HG03520 (cell line): ENCODE data around the gene ZBTB32.

ENCODE experiments used
- ATAC-seq: cut with Tn5 transposase; IDR thresholded peaks from one replicate; pipeline ENCODE4 v1.9.1; 2021; ENCODE audit warnings: mild to moderate bottlenecking, moderate library complexity; ENCODE audit not compliant: unreplicated experiment

The ZBTB32 gene

DNA sequence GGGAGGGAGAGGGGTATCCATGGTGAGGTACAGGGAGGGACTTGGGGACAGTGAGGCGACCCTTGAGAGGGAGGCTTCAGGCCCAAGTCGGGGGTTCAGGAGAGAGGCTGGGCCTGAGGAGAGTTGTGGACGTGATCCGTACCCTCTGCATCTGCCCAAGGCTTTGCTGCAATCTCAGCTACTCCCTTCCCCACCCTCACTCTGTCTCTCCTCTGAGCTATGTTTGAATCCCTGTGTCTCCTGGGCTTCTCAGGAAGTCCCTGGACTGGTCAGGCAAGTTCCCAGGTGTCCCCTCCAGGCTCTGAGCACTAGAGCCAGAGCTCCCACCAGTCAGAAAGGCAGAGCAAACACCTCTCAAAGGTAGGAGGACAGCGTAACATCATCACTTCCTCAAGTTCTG, 45.8 kb downstream of the ZBTB32 start:
- ATAC-seq = no peak

DNA sequence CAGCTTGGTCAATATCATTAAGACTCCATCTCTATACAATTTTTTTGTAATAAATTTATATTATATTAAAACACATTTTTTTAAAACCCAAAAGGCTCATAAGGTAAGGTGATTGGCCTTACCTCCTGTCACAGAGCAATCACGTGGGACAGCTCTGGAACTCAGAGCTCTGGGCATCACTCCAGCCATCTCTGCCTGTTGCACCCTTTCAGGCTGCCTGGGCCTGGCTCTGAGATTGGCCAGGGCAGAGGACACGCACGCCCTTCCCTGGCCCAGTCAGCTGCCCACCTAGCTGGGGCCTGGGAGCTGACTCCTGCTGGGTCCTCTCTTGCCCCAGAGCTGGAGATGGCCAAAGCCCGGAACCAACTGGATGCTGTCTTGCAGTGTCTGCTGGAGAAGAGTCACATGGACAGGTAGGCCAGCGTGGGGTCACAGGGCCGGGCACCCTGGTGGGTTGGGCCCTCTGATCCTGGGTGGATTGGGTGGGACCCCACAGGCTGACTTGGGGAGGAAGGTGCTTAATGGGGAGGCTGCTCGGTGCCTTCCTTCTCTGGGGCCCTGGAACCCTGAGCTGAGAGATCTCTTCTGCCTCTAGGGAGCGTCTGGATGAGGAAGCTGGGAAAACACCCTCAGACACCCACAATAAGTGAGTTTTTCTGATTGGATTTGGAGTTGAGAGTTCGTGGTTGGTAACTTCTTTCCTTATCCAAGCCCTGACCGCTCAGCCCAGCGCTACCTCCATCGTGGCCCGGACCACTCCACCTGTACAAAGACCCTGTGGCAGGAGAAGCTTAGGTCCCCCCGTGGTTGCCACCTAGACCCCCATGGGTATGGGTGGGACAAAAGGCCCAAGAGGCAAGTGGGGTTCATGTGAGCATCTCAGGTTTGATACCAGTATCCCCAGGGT, 47.7 kb downstream of the ZBTB32 start:
- no peak for ATAC-seq

DNA sequence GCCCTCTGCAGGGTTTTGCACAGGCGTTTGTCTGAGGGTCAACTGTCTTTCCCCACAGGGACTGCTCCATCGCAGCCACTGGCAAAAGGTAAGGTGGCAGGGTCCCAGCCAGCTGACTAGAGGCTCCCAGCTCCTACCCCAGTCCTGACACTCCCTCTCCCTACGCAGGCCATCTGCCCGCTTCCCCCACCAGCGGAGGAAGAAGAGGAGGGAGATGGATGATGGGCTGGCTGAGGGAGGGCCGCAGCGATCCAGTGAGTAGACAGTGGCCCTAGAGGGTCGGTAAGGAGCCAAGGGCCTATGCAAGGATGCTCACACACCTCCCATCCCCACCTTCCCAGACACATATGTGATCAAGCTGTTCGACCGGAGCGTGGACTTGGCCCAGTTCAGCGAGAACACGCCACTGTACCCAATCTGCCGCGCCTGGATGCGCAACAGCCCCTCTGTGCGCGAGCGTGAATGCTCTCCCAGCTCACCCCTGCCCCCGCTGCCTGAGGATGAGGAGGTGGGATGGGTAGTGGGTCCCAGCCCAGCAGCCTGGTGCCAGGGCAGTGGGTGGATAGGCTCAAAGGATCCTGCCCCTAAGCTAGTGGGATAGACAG, 48.5 kb downstream of the ZBTB32 start:
- no peak for ATAC-seq

DNA sequence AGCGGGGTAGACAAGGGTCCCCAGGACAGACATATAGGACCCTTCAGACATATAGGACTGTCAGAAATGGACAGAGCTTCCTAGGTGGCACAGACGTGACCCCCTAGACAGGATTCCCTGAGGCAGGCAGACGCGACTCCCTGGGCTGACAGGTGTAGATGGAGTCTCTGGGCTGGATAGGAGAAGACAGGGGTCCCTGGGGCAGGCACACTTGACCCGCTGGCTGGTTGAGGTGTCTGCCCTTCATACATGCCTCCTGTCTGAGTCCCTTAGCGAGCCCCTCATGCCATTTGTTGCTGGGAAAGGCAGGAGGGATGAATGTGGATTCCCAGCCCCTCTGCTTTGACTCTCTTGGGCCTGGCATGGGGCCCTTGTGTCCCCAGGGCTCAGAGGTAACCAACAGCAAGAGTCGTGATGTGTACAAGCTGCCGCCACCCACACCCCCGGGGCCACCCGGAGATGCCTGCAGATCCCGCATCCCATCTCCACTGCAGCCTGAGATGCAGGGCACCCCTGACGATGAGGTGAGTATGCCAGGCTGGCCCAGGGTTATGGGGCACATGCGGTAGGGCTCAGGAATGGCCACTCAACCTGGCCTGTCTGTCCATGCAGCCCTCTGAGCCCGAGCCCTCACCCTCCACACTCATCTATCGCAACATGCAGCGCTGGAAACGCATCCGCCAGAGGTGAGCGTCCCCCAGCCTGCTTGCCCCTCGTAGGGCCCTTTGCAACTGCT, 49.4 kb downstream of the ZBTB32 start:
- no peak for ATAC-seq

DNA sequence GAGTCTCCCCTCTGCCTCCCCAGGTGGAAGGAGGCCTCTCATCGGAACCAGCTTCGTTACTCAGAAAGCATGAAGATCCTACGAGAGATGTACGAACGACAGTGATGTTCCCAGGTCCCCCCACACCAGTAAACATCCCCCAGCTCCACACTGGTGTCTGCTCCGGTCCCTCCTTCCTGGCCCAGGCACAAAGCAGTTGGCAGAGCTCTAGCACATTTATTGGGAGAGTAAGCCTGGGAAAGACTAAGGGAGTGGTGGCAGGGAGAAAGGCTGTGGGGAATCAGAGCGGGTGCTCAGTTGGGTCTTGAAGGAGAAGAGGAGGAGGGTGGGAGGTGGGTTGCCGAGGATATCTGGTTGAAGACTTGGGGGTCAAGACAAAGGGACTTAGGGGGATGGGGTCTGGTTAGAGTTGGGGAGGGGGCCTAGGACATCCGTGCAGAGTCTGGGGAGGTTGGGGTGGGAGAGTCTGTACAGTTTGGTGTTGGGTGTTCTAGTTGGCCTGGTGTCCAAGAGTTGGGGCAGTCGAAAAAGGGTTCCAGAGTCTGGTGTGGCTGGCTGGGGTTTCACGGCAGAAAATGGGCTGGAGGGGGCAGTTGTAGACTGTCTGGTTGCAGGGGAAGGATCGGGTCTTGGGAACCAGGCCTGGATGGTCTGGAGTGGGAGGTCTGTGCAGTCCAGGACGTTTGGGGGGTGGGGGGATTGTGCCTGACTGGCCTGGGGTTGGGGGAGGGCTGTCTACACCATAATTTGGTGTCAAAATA, 50.2 kb downstream of the ZBTB32 start:
- ATAC-seq = no peak

DNA sequence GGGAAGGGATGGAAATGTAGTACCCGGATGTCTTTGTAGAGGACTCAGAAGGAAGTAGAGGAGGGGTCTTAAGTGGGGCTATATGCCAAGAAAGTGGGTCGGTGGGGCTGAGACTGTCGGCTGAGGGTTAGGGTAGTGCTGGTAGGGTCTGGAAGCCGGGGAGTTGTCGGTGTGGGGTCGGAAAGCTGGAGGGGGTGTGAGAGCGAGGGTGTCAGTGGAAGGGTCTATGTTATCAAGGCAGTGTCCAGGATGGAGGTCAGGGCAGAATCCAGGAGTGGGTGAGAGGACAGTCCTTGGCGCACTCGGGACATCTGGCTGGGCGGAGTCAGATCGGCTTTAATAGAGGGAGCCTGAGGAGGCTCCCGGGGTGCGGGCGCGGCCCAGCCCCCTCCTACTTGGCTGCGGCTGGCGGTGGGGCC, 50.8 kb downstream of the ZBTB32 start:
- no peak for ATAC-seq

DNA sequence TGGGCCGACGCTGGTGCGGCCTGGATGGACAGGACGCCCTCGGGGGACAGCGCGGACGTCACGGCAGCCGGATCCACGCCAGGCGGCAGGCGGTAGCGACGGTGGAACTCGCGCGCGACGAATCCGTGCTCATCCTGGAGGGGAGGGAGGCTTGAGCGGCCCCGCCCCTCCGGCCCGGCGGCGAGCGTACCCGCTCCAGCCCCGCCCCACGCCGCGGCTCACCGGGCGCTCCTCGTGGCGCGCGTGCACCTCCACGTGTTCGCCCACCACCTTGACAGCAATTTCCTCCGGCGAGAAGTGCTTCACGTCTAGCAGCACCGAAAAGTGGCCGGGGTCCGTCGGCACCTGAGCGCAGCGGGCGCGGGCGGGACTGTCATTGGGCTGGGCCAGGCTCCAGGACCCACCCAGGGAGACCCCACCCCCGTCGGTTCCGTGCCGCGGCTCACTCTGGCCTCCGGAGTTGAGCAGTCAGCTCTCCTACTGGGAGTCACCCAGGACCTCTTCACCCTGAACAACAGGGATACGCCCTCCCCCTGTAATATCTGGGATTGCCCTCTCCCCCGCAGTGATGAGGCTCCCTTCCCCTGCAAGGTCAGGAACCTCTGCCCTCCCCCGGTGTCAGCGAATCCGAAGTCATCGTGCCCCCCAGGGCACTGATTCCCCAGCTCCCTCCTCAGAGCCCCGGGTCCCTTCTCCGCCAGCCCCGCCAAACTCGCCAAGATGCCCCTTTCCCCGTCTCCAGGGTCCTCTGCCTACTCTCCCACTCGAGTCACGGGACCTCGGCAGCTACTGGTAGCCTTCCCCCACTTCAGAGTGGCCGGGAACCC, 51.4 kb downstream of the ZBTB32 start:
- ATAC-seq = no peak

DNA sequence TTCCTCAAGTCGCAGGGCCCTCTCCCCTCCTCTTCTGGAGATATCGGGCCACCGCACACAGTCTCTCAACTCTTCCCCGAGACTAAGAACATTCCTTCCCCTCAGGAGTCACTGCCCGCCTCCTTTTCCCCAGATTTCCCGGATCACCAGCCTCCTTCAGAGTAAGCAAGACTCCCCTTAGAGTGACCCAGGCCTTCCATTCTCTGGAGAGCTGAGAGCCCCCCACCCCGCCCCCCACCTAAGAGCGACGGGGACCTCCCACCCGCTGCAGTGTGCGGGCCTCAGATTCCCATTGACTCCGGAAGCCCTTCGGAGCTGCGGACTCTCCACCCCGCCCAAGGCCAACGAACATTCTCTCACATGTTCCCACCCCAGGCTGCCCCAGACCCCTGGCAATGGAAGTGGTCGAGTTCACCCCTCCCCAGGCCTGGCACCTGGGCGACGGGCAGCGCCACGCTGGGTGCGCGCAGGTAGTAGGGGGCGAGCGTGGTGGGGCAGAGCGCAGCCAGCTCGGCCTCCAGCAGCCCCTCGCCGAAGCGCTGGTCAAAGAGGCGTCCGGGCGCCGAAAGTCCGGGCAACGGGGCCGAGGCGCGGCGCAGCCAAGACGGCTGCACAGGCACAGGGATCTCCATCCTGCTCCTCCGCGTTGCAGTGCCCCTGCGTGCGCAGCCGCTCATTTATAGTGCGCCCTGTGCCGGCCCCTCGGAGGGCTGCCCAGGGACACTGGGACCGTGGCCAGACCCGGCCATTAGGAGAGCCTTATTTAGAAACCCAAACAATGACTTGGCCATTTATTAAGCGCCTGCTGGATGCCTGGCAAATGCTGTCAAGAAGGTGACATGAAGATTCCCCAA, 52.2 kb downstream of the ZBTB32 start, which contains the start of gene HSPB6:
HSPB6 (minus strand) TSS at position 653 of the 854 bp plus-strand sequence; CDS start at position 632, 21 bp downstream.
- no peak for ATAC-seq

DNA sequence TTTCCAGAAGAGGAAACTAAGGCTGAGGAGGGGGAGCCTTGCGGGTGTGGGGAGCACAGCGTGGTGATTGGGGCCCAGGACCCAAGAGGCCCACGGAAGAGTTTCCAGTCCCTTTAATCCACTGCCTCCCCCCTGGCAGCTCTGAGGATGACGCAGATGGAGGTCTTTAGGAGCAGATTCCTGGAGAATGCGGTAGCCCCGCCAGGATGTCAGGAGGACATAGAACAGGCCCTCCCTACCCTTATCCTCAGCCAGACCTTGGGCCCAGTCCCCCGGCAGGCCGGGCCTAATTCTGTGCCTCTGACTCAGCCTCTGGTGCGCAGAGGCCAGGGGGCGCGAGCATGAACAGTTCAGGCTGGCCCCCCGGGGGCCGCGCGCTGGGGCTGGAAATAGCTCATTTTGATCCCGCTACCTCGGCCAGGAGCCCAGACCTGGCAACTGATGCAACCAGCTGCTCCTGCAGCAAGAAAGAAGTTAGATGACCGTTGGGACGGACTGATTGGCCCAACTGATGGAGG, 52.9 kb downstream of the ZBTB32 start:
- ATAC-seq = no peak

DNA sequence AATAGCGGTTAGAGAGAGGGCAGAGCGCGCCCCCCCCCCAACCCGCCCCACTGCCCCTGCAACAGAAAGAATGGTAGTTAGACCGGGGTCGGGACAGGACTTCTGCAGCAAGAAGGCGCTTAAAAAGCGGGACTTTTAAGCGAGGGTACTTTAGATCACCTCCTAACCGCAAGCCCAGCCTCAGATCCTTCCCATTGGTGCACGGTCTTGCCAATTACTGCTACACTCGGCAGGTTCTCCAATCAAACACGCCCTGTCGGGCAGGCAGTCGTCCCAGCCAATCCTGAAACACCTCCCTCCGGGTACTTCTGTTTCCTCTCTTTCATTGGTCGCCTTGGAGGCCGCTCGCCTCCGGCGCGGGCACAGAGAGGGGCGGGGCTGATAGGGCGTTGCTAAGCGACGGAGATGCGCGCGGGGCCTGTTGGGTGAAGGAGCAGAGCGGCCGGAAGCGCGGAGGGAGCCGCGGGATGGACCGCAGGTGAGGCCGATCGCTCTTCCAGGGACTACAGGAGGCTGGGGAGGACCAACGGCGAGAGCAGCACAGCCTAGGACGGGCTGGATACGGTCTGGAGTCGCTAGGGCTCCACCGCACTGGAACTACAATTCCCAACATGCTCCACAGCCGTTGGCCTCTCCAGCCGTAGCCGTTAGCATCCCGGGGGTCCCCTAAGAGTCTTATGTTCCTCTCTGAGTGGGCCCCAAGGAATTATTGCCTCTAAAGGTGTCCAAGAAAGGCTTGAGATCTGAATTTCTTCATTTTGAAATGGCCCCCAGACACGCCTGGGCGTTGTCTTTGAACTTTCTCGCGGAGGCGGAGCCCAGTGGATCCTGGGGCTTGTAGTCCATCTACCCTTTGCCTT, 53.6 kb downstream of the ZBTB32 start, which contains the start of gene PROSER3:
PROSER3 (plus strand) TSS at position 428 of the 860 bp plus-strand sequence; CDS start at position 468, 40 bp downstream.
- peak; percentile 98 for ATAC-seq

DNA sequence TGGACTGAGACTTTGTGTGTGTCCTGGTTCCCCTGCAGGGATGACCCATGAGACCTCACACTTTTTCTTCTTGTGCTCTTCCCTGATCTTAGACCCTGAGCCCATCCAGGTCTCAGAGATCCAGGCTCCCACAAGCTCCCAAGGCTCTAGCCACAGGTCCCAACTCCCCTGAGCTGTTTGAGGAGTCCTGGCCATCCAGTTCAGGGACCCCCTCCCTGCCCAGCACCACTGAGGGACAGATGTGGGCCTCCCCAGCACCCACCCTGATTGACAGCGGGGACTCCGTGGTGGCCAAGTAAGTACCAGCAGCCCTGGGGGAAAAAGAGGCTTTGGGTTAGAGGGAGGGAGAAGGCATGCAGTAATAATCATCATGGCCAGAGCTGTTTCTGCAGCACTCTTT, 55.3 kb downstream of the ZBTB32 start:
- ATAC-seq = no peak

DNA sequence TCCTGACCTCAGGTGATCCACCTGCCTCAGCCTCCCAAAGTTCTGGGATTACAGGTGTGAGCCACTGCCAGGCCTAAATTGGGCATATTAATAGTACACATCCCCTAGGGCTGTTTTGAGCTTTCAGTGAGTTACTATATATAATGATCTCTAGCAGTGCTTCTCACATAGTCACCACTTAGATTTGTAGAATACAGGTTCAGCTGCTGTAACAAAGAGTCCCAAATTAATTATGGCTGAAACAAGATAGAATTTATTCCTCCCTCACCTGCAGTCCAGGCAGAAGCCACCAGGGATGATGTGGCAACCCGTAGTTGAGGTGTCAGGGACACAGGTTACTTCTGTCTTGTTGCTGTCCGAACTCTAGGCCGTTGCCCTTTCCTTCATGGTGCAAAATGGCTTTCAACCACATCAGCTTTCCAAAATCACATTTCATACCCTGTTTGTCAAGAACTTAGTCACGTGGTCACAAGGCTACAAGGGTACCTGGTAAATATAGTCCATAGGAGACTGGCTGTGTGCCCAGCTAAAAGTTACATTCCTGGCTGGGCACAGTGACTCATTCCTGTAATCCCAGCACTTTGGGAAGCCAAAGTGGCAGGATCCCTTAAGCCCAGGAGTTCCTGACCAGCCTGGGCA, 56.5 kb downstream of the ZBTB32 start:
- no peak for ATAC-seq

DNA sequence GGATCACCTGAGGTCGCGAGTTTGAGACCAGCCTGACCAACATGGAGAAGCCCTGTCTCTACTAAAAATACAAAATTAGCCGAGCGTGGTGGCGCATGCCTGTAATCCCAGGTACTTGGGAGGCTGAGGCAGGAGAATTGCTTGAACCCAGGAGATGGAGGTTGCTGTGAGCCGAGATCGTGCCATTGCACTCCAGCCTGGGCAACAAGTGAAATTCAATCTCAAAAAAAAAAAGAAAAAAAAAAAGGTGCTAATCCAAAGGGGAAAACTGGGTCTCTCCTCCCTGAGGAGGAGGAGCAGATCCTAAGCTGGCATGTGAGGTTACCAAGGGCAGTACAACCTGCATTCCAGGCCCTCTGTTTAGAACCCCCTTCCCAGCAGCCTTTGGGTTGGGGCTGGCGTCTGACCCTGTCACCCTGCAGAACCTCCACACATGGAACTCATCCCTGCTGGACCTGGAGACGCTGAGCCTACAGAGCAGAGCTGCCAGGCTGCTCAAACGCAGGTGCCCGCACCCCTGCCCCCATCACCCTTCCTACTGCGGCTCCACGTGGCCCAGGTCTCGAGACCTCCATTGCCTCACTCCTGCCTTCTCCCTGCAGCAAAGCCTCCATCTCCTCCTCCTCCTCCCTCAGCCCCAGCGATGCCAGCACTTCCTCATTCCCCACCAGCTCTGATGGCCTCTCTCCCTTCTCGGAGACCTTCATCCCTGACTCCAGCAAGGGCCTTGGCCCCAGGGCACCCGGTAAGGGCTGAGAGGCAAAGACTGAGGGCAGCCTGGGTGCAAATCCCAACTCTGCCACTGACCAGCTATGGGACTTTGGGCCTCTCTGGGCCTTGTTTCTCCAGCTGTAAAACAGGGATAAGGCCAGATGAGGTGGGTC, 60.3 kb downstream of the ZBTB32 start:
- no peak for ATAC-seq
